NK-92 treated with Interleukin-12 subunit alpha and Interleukin-12 subunit beta, amount 100 ng/mL, for 24 hours (cell line): ENCODE results near the gene FAM167B.

Experiments
- DNase-seq: peaks from one replicate; lab custom pipeline; 2025; lab: John Stamatoyannopoulos, UW

Gene FAM167B

DNA sequence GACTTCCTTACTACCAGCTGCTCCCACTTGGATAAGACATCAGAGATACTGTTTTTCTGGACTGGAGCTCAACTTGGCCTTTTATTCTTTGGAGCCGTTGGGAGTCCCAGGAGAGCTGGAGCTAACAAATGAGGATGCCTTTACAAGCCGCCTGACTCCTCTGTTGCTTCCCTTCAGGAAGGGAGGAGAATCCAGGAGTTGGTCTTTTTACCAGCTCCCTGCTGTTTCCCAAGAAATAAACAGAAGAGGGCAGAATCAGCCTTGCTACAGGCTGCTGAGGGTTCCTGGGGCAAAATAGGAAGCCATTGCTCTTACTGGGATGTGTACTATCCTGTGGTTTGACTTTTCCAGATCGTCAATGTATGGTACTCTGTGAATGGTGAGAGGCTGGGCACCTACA lies 23.3 kb upstream of the FAM167B start:
- DNase-seq = no peak

DNA sequence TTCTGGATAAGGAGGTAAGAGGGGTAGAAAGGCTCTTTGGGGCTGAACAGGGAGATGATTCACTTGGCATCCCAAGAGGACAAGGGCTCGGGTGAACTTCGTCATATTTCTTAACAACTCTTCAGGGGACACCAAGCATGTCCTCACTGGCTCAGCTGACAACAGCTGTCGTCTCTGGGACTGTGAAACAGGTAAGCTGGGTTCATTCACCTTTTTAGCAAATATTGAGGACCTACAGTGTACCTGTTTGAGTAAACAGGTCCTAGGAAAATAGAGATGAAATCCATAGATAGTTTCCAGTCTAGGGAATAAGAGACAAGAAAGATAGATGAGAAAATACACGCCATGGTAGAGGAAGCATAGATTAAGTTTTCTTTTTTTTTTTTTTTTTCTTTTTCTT lies 22.7 kb upstream of the FAM167B start:
- no peak for DNase-seq

DNA sequence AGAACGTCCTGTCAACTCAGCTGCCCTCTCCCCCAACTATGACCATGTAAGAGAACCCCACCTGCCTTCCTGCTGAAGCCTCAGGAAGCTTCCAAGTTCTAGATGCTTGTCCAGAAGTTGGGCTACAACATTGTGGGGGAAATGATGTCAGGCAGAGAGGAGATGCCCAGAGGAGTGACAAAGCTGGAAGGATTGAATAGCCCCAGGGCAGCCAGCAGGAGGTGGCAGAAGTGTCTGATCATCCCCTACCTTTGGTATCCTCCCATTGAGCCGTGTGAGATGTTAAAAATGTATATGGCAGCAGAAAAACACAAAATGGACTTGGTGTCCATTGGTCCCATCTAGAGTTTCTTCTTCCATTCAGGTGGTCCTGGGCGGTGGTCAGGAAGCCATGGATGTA lies 18.3 kb upstream of the FAM167B start:
- no peak for DNase-seq

DNA sequence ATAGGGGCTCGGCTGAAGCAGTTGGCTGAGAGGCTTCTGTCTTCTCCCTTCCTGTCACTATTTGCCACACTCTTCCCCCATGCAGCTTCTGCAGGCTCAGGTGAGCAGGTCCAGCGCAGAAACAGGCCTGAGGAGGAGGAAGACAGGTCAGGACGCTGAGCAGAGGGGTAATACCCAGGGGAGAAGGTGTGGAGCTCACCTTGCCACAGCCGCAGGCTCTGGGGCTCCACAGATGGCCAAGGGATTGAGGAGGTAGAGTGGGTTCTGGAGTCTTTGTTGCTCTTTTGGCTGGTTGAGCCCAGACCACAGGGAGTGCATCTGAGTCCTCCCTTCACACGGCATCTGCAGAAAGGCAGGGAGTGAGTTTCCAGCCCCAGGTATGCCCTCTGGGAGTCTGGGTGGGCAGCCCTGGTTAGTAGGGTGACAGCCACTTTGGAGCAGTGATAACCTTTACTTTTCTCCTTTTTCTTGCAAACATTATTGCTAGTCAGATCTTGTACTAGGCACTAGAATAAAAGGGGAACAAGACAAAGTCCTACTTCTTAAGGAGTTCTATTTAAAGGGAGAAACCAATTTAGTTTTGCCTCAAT lies 15.1 kb upstream of the FAM167B start:
- no peak for DNase-seq

DNA sequence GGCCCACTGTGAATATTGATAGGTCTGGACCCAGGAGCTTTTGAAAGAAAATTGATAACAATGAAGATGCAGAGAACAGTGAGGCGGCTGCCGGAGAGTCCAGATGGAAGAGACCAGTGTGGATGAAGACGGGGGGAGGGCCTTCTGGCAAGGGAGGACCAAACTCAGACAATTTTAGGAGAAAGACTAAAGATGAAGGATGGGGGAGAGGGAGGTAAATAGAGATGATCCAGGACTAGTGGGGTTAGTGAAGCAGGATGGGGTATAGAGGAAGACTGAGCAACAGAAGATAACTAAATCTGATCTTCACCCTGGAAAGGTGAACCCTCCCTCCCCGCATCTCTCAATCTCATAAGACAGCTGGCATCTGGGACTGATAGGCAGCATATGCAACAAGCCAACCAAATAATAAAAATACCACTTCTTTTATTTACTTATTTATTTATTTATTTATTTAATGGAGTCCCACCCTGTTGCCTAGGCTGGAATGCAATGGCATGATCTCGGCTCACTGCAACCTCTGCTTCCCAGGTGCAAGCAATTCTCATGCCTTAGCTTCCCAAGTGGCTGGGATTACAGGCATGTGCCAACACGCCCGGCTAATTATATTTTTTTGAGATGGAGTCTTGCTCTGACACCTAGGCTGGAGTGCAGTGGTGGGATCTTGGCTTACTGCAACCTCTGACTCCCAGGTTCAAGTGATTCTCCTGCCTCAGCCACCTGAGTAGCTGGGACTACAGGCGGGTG lies 14.3 kb upstream of the FAM167B start:
- DNase-seq = no peak

DNA sequence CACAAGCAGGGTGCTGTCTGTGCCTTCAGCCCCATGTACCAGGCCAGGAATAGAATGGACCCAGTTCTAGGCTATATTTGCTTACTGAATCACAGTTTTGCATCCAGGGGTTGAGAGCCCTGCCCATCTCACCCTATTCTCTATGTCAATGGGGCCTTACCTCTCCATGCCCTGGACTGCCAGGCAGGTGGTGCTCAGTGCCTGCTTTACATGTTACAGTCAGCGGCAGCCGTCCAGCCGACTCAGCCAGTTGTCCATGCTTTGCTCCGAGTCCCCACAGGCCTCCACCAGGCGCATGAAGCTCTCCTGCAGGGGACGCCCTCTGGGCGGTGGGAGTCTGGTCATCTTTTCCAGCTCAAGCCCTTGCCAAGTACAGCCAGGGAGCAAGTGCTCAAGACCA lies 12.2 kb upstream of the FAM167B start:
- DNase-seq = no peak

DNA sequence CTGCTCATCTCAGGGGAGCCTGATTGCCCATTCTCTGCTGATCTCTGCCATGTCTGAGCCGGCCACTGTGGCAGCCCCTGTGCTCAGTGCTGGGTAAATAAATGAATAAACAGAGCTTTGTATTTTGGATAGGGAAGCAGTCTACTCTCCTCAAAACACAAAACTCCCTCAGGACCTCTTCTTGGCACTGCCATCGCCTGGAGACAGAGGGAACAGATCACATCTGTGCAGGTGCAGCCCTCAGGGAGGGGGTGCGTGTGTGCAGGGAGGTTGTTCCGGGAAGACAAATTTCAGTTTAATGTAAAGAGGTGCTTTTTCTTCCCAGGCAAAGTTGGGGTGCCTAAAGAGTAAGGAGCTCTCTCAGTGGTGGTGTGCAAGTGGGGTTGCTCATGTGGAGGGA lies 7.7 kb upstream of the FAM167B start:
- DNase-seq = no peak

DNA sequence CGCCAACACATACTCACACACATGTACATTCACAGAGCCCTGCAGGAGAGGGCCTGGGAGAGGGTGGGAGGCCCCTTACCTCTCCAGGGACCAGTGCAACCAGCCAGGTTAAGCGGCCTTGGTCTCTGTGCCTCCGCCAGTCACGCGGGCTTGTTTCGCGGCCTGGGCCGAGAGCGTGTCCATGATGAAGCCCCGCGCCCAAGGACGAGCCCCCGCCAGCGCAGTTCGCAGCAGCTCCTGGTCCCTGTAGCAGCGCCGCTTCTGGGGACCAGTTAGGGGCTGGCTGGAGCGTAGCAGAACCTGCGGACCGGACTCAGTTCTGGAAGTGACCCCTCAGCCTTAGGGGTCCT lies 7.3 kb upstream of the FAM167B start:
- DNase-seq = no peak

DNA sequence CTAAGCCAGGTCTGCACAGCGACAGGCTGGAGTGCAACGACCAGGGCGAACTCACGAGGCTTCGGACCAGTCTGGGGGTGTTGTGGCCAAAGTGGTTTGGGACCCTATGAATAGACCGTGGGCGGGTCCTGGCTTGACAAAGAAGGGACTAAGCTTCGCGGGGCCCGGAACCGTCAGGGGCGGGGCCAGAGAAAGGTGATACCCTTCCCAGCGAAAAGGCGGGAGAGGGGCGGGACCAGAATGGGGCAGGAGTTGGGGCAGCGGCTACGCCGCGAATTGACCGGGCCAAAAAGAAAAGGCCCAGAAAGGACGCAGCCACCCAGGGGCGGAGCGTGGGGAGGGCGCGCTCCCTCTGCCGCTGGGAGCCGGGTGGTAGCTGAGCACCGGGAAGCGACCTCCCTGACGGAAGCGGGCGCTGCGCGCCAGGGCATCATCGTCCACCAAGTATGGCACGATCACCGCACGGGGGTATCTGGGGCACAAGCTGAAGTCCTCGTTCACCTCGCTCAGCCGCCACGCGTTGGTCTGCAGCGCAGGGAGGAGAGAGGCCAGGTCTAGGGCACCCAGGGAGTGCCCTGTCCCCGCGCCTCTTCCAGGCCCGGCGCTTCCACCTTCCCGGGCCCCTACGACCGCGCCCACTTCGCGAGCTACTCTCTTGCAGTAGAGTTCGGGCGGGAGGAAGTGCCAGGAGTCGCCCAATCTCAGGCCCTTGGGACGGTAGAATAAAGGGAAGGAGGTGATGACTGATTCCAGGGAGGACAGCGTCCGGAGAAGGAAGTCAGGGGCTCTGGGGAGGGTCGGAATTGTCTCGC lies 6.7 kb upstream of the FAM167B start:
- no peak for DNase-seq

DNA sequence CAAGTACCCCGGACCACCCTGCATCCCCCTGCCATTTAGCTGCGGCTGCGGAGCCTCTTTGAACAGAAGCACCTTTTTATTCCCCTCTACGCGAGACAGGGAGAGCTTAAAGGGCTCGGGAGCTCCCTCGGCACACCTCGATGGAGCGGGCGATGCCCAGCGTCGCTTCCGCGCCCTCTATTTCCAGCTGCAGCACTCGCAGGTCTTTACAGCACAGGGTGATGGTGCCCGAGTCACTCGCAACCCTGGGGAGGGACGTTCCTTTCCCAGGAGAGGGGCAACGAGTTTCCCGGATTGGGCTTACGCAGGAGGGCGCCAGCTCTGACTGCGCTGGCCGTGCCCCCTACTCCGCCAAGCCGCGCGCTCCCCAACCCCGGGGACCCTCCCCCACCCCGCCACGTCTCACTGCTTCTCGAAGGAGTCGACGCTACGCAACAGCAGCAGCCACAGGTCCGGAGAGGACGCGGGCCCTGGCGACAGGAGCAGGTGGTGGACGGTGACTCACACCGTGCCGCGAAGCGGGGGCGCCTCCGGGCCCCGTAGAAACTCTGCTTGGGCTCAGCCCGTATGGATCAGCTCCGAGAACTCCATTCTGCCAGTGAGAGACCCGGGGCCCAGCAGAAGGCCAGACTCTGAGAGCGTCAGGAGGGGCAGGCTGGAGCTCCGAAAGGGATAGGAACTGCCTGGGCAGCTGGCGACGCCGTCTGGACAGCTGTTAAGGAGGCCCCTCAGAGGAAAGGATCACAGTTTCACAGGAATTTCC lies 5.8 kb upstream of the FAM167B start:
- DNase-seq = no peak

DNA sequence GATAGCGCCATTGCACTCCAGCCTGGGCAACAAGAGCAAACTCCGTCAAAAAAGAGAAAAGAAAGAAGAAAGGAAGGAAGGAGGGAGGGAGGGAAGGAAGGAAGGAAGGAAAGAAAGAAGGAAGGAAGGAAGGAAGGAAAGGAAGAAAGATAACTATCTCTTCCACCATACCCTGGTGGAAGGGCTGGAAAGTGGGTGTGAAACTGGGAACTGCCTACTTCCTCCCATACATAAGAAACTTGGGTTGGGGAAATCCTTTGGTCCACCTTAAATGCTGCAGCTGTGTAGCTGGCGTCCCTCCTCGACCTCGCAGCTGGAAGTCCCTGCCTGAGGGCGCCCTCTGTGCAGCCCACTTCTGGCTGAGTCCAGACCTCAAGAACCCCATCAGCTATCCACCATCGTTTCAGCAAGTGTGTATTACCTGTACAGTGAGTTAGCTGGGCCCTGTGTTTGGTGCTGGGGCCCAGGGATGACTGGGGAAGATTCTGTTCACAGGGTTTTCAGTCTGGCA lies 4.6 kb upstream of the FAM167B start:
- DNase-seq = no peak

DNA sequence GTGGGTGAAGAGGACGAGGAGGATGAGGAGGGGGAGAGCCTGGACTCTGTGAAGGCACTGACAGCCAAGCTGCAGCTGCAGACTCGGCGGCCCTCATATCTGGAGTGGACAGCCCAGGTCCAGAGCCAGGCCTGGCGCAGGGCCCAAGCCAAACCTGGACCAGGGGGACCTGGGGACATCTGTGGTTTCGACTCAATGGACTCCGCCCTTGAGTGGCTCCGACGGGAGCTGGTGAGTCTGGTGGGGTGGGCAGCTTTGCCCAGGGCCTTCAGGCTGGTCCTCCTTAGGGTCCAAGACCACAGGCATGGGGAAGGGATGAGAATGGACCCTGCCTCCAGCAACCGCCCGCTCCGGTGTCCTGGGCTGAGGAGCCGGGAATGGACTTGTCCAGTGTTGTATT lies 430 bp downstream of the FAM167B start:
- no peak for DNase-seq

DNA sequence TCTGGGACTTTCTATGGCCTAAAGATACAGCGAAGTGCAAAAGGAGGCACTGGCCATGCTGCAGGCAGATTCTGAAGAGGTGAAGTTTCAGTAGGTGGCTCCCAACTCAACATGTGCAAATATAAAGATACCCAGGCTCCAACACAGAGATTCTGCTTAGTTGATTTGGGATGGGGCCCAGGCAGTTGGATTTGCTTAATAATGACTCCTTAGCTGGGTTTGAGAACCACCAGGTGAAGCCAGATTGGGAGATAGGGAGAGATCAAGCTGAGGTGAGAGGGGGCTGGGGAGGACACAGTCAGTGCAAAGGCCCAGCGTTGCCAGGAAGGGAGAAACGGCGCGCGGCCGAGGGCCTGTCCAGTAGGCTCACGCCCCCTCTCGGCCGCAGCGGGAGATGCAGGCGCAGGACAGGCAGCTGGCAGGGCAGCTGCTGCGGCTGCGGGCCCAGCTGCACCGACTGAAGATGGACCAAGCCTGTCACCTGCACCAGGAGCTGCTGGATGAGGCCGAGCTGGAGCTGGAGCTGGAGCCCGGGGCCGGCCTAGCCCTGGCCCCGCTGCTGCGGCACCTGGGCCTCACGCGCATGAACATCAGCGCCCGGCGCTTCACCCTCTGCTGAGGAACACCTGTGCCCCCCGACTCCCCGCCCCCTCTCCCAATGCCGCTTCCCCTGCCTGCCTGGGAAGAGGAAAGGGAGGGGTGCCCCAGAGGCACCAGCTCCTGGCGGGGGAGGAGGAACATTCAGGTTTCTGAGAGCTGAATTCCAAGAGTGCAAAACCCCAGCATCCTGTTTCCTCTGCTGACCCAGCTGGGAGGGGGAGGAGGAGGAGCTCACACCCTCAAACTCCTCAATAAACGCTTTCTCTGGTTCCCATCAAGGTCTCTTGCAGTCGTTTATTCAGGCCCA lies 1.2 kb downstream of the FAM167B start:
- no peak for DNase-seq

DNA sequence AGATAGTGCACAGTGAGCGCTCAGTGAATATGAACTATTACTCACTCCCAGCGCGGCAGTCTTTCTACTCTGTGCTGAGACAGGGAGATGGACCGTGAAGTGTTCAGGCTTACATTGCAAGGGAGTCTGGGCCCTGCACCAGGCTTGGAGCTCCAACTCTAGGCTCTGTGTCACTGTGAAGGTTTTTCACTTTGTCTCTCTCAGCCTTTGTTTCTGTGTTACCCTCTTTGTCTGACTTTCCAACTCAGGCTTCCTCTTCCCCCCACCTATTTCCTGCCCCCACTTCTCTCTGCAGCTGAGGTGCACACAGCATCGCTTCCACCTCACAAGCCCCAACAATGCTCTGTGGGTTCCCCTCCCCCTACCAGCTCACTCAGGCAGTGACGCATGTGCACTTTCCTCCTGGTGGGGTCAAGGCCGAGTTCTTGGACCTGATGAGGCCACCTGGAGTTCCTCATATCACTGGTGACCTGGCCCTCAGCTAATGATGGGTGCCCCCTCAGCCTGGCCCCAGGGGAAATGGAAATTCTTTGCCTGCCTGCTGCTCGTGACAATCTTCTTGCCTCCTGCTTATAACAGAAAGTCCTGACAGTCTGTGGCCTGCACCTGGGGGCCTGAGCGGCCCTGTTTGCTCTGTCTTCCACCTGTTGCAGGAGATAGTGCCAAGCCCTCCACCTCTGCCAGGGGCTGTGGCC lies 3.0 kb downstream of the FAM167B start:
- peak; percentile 84 for DNase-seq

DNA sequence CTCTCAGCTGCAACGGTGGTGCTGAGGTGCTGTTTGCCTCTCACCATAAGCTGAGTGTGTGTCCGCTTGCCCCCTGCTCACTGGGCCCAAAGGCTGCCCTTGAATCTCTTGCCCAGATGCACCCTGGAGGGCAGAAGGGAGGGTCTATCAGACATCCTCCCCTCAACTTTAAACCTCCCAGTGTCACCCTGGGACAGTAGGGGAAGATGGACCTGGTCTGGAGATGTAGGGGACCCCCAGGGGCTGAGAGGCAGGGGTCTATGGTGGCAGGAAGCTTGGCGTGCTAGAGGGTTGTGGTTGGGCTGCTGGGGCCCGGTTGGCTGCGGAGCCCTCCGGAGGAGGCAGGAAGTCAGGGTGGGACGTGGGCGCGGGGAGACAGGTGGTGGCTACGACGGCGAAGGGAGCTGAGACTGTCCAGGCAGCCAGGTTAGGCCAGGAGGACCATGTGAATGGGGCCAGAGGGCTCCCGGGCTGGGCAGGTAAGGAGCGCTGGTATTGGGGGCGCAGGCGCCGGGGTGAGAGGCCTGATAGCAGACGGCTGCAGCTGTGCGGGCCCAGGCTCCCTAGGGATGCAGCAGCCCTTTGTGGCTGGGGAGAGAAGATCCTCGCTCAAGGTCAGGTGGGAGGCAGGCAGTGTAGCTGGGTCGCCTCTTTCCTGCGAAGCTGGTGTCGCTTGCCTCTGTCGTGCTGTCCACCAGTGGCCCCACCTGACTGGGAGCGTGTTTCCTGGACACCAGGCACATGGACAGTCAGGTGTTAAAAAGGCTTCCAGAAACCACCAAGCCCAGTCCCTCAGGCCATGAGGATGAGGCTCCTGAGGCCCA lies 4.1 kb downstream of the FAM167B start, which contains the start of gene LCK:
Gene LCK, plus strand, starts transcription at position 373 of the 824 bp plus-strand sequence. CDS start 23,065 bp downstream, outside the sequence.
- peak; percentile 34 for DNase-seq

DNA sequence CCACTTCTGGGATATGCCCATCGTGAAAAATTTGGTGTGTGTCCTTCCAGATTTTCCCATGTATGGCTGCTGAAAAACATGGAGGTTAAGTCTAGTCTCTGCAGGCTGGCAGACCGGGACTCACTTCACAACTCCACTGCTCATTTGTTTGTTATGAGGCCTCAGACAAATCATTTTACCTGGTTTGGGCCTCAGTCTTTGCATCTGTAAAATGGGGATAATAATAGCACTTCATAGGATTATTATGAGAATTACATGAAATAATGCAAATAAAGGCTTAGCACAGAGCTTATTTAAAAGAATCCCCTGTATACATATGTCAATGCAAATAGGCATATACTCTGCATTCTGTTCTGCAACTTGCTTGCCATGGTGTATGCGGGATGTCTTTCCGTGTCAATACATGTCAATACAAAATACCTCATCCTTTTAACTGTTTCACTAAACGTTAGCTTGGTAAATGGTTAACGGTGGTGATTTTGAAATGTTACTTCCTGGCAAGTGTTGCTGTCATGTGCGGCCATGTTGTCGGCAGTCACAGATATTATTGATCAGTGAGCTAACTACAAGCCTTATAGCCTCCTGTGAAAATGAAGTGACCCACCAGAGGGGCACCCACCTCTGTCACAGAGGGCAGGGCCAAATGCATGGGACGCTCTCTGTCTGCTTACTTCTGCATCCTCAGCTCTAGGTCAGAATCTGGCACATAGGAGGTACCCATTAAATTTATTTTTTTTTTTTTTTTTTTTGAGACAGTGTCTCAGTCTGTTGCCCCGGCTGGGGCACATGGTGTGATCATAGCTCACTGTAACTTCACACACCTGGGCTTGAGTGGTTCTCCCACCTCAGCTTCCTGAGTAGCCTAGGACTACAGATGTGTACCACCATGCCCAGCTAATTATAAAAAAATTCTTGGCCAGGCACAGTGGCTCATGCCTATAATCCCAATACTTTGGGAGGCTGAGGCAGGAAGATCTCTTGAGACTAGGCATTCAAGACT lies 8.3 kb downstream of the FAM167B start:
- DNase-seq = no peak

DNA sequence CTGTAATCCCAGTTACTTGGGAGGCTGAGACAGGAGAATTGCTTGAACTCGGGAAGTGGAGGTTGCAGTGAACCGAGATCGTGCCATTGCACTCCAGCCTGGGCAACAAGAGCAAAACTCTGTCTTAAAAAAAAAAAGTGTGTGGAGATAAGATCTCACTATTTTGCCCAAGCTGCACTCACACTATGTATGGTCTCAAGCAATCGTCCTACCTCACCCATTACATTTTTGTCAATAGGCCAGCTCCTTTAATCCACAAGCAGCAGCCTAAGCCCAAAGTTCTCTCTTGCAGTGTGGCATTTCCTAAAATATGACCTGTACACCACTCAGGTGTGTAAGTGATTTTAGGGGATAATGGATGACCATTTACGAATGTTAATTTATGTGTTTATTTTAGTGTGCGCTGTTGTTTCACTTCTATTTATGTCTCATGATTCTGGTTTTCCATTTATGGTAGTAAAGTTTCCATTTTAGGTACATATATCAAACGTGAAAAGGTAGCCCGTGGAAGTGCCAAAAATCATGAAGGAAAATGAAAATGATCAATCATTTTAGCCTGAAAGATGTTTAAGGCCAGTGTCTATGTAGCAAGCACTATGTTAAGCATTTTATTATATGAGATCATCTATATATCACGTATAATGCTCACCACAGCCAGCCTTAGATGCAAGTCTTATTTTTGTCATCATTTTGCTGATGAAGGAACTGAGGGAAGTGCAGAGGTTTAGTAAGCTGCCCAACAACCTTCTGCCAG lies 9.6 kb downstream of the FAM167B start:
- DNase-seq = no peak

DNA sequence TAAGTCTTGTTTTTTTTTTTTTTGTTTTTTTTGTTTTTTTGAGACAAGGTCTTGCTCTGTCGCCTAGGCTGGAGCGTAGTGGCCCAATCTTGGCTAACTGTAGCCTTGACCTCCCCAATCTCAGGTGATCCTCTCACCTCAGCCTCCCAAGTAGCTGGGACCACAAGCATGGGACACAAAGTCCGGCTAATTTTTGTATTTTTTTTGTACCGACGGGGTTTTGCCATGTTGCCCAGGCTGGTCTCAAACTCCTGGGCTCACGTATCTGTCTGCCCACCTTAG lies 10.1 kb downstream of the FAM167B start:
- no peak for DNase-seq
